ENCODE results near the gene SIRT2. TPM values are rescaled to one million over a fixed set of nuclear protein-coding genes. Genes with fewer than 3 reads are reported as not detected.
A peak's percentile ranks its signal among the peaks of the same experiment; 100 is the strongest.
"Not testable (repeated sequence)": the region's sequence is repeated elsewhere in the genome, so short reads cannot be mapped to it uniquely, and the experiment has no call there.

The SIRT2 gene
- total RNA-seq, 6 donors from 2014 or later, result 45.2 to 93.2 (median 59.1) TPM

GRCh38 chr19:38892841-38893240 lies 6.6 kb downstream of the SIRT2 start:
- H3K27ac ChIP-seq, result peak overlapping the region in 3 of 4 donors; percentile 49 to 81 (median 62)
- H3K36me3 ChIP-seq, result peaks cover 9 to 46% (median 36%) of the 10 kb centered on the region in 4 donors
- peak overlapping the region in 1 of 4 donors; percentile 27 for H3K4me3 ChIP-seq
- no peak for DNase-seq
- WGBS, 2 donors, result 67 to 71% methylated on average over 5 of the region's 5 CpGs
- H3K4me1 ChIP-seq, result peaks cover 6 to 47% (median 33%) of the 10 kb centered on the region in 4 donors
- H3K27me3 ChIP-seq, result no peaks in the 10 kb centered on the region
- ATAC-seq (ENCODE audit: low FRiP score in 2 of 2), result no peak
- no peaks in the 10 kb centered on the region for H3K9me3 ChIP-seq
- TF ChIP-seq CTCF (IDR thresholded peaks at IDR 0.05) (no peak), EP300 (IDR thresholded peaks at IDR 0.05) (no peak), POLR2A (IDR thresholded peaks at IDR 0.05) (no peak), POLR2AphosphoS5 (IDR thresholded peaks at IDR 0.05) (no peak)

- Histone ChIP-seq H3K27me3 (no peaks in the 10 kb centered on the region), H3K9me3 (no peaks in the 10 kb centered on the region), H3K27ac (no peak overlapping the region), H3K4me1 (peaks cover 4 to 37% (median 29%) of the 10 kb centered on the region in 4 donors), H3K36me3 (peaks cover 9 to 55% (median 41%) of the 10 kb centered on the region in 4 donors), H3K4me3 (no peak overlapping the region)
- DNase-seq (no peak), ATAC-seq (ENCODE audit: low FRiP score in 2 of 2) (no peak)
- 93 to 96% methylated on average over 6 of the region's 6 CpGs for WGBS, 2 donors
- no peak for TF ChIP-seq CTCF (IDR thresholded peaks at IDR 0.05)
- TF ChIP-seq POLR2AphosphoS5 (IDR thresholded peaks at IDR 0.05), result no peak
- TF ChIP-seq EP300 (IDR thresholded peaks at IDR 0.05), result no peak
- TF ChIP-seq POLR2A (IDR thresholded peaks at IDR 0.05), result no peak
Measured at GRCh38 chr19:38891771-38892170, 7.6 kb downstream of the SIRT2 start.

- DNase-seq (no peak), ATAC-seq (ENCODE audit: low FRiP score in 2 of 2) (no peak)
- H3K27me3 ChIP-seq, result no peaks in the 10 kb centered on the region
- H3K27ac ChIP-seq, result no peak overlapping the region
- TF ChIP-seq CTCF (IDR thresholded peaks at IDR 0.05) (no peak), POLR2A (IDR thresholded peaks at IDR 0.05) (no peak), EP300 (IDR thresholded peaks at IDR 0.05) (no peak), POLR2AphosphoS5 (IDR thresholded peaks at IDR 0.05) (no peak)
- no peak overlapping the region for H3K4me3 ChIP-seq
- peaks cover 9 to 55% (median 41%) of the 10 kb centered on the region in 4 donors for H3K36me3 ChIP-seq
- H3K9me3 ChIP-seq, result no peaks in the 10 kb centered on the region
- peaks cover 4 to 29% (median 28%) of the 10 kb centered on the region in 4 donors for H3K4me1 ChIP-seq
Measured at GRCh38 chr19:38890686-38891085, 8.7 kb downstream of the SIRT2 start.

GRCh38 chr19:38889803-38890202 lies 9.6 kb downstream of the SIRT2 start:
- no peak for ATAC-seq (ENCODE audit: low FRiP score in 2 of 2)
- Histone ChIP-seq H3K27me3 (no peaks in the 10 kb centered on the region), H3K36me3 (peaks cover 9 to 55% (median 41%) of the 10 kb centered on the region in 4 donors), H3K27ac (no peak overlapping the region), H3K4me1 (peaks cover 4 to 22% (median 19%) of the 10 kb centered on the region in 4 donors), H3K9me3 (no peaks in the 10 kb centered on the region), H3K4me3 (no peak overlapping the region)
- DNase-seq, result no peak
- WGBS, 2 donors, result 89% methylated on average over 8 of the region's 8 CpGs
- TF ChIP-seq EP300 (IDR thresholded peaks at IDR 0.05), result no peak
- TF ChIP-seq CTCF (IDR thresholded peaks at IDR 0.05), result no peak
- TF ChIP-seq POLR2A (IDR thresholded peaks at IDR 0.05), result no peak
- no peak for TF ChIP-seq POLR2AphosphoS5 (IDR thresholded peaks at IDR 0.05)

GRCh38 chr19:38888876-38889275 lies 10.5 kb downstream of the SIRT2 start:
- Histone ChIP-seq H3K4me3 (no peak overlapping the region), H3K27me3 (no peaks in the 10 kb centered on the region), H3K36me3 (peaks cover 9 to 55% (median 41%) of the 10 kb centered on the region in 4 donors), H3K4me1 (peaks cover 4 to 13% (median 11%) of the 10 kb centered on the region in 4 donors), H3K9me3 (no peaks in the 10 kb centered on the region), H3K27ac (no peak overlapping the region)
- ATAC-seq (ENCODE audit: low FRiP score in 2 of 2) (peak in 1 of 2 donors; percentile 13), DNase-seq (no peak)
- TF ChIP-seq POLR2A (IDR thresholded peaks at IDR 0.05) (no peak), CTCF (IDR thresholded peaks at IDR 0.05) (no peak), POLR2AphosphoS5 (IDR thresholded peaks at IDR 0.05) (no peak), EP300 (IDR thresholded peaks at IDR 0.05) (no peak)
- WGBS, 2 donors, result 90 to 94% methylated on average over 8 to 17 of the region's 17 CpGs

GRCh38 chr19:38884691-38885090 lies 14.7 kb downstream of the SIRT2 start:
- H3K36me3 ChIP-seq, result peaks cover 9 to 68% (median 49%) of the 10 kb centered on the region in 4 donors
- H3K27me3 ChIP-seq; ATAC-seq (ENCODE audit: low FRiP score in 2 of 2): not testable (repeated sequence)

More at GRCh38 chr19:38884691-38885090, 14.7 kb downstream of the SIRT2 start:
- DNase-seq, H3K27ac ChIP-seq, H3K4me1 ChIP-seq, H3K9me3 ChIP-seq, H3K4me3 ChIP-seq: not testable (repeated sequence)
- WGBS, 2 donors, result 96 to 98% methylated on average over 3 of the region's 3 CpGs
